ENCODE measurements around the gene HS6ST3.

- no peak for TF ChIP-seq CTCF (IDR thresholded peaks at IDR 0.05; ENCODE audit: low read depth, low read length, poor library complexity, severe bottlenecking)
- no peak for TF ChIP-seq EZH2phosphoT487 (IDR thresholded peaks at IDR 0.05; ENCODE audit: borderline replicate concordance, low read length)
Measured at GRCh38 chr13:96141032-96141431, 51.1 kb downstream of the HS6ST3 start.

Measured in DOHH2 (cell line).